Activated T-helper 1 cell treated with anti-CD3 and anti-CD28 coated beads, Interleukin-12 subunit alpha, Interleukin-12 subunit beta, Interleukin-2, Interleukin-4 antibody, amounts not matched to agents 30 ng/mL and 10 ng/mL and 1 ng/mL, durations not matched to agents 14 hours and 24 hours and 36 hours (primary cell): ENCODE data around the gene UFC1. TPM values are rescaled to one million over a fixed set of nuclear protein-coding genes. Genes with fewer than 3 reads are reported as not detected.
"Not testable (repeated sequence)": the region's sequence is repeated elsewhere in the genome, so short reads cannot be mapped to it uniquely, and the experiment has no call there.

Experiments
- DNase-seq: peaks from one replicate; pipeline ENCODE4 v3.0.0; 2021; ENCODE audit warnings: low spot score
- H3K27ac Mint-ChIP-seq: one replicate; pipeline ENCODE4 v1.8.0; 2021; ENCODE audit warnings: mild to moderate bottlenecking, mixed read lengths
- H3K27me3 Mint-ChIP-seq: one replicate; pipeline ENCODE4 v1.8.0; 2022; ENCODE audit warnings: mild to moderate bottlenecking, moderate library complexity, mixed read lengths; ENCODE audit not compliant: insufficient read depth
- H3K36me3 Mint-ChIP-seq: one replicate; pipeline ENCODE4 v1.8.0; 2021; ENCODE audit warnings: low read depth, mixed read lengths
- H3K4me1 Mint-ChIP-seq: one replicate; pipeline ENCODE4 v1.8.0; 2021; ENCODE audit warnings: low read depth, mixed read lengths
- H3K4me3 Mint-ChIP-seq: one replicate; pipeline ENCODE4 v1.8.0; 2021; ENCODE audit warnings: mild to moderate bottlenecking, moderate library complexity, mixed read lengths
- H3K9me3 Mint-ChIP-seq: one replicate; pipeline ENCODE4 v1.8.0; 2021; ENCODE audit warnings: mixed read lengths
- intact Hi-C: fragments of 100-400 bp; cut with micrococcal nuclease; formaldehyde crosslinking; loops from one replicate; pipeline ENCODE4 v1.15.1; 2024
- total RNA-seq: library from RNA; stranded (reverse); gene quantifications from 2 replicates; pipeline ENCODE4 v1.2.3, GENCODE V29; 2022

UFC1 gene
- 86.3 and 94.5 TPM in 2 replicates for total RNA-seq

DNA sequence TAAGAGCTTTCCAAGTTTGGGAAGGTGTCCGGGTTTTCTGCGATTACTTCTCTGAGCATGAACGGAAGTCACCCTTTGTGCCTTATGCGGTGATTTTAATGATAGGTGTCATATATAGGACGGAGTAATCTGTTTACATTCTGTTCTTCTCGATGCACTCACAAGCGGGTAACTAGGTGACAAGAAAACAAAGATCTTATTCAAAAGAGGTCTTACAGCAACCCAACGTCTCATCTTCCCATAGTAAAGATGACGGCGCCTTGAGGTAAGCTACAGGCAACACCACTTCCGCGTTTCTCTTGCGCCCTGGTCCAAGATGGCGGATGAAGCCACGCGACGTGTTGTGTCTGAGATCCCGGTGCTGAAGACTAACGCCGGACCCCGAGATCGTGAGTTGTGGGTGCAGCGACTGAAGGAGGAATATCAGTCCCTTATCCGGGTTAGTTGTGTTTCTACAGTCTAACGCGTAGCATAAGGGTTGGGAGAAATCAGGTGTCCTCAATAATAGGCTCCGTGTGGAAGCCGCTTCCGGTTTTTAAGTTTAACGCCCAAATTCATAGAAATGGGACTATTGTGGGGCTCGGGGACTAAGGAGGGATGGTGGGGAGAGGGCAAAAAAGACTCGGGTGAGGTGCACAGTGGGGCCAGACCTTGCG lies at the start of gene UFC1:
Gene UFC1, plus strand, starts transcription at position 297 of the 656 bp plus-strand sequence. Its CDS starts 20 bp downstream, at position 317.
- intact Hi-C loops = loop anchor here (1.0 to 2.0 kb wide), 6 partner anchors 12 to 86 kb away; partner anchors contain the start of genes DEDD, NDUFS2 and PPOX
- Mint-ChIP-seq H3K36me3 (peaks cover 25% of the 10 kb centered on the region), H3K4me3 (peak within 1 kb of the TSS; percentile 99), H3K4me1 (peaks cover 32% of the 10 kb centered on the region), H3K9me3 (no peaks in the 10 kb centered on the region), H3K27me3 (no peaks in the 10 kb centered on the region), H3K27ac (peak within 1 kb of the TSS; percentile 100)
- DNase-seq = peak; percentile 80

DNA sequence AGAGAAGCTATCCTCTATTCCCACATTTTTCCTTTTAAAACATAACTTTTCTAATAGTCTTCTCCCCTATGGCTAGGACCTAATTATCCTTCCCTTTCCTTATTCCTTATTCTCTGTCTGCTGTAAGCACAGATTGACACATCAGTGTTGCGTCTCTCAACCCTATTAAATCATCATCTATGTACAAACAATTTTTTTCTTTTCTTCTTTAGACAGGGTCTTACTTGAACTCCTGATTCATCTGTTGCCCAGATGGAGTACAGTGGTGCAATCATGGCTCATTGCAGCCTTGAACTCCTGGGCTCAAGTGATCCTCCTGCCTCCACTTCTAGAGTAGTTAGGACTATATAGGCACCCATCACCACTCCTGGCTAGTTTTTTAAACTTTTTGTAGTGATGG lies 47.3 kb upstream of the UFC1 start:
- H3K4me1 Mint-ChIP-seq = peaks cover 12% of the 10 kb centered on the region
- DNase-seq = no peak
- H3K4me3 Mint-ChIP-seq = no peak overlapping the region
- peaks cover 26% of the 10 kb centered on the region for H3K36me3 Mint-ChIP-seq
- intact Hi-C loops = no loop called here
- H3K27me3 Mint-ChIP-seq = no peaks in the 10 kb centered on the region
- no peaks in the 10 kb centered on the region for H3K9me3 Mint-ChIP-seq
- H3K27ac Mint-ChIP-seq = no peak overlapping the region

DNA sequence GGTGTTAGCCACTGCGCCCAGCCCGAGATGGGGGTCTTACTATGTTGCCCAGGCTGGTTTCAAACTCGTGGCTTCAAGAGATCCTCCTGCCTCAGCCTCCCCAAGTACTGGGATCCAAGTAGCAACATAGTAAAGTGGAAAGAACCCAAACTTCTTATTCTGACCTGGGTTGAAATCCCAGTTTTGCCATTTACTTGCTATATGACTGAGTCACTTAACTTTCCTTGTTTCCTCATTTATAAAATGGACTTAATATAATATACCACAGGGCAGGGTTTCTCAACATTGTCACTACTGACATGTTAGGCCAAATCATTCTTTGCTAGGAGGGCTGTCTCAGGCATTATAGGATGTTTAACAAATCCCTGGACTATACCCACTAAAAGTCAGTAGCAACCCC lies 42.7 kb upstream of the UFC1 start:
- no peak for DNase-seq
- Mint-ChIP-seq H3K27me3 (no peaks in the 10 kb centered on the region), H3K36me3 (peaks cover 32% of the 10 kb centered on the region), H3K9me3 (no peaks in the 10 kb centered on the region), H3K27ac (no peak overlapping the region), H3K4me3 (no peak overlapping the region), H3K4me1 (peaks cover 56% of the 10 kb centered on the region)
- intact Hi-C loops = no loop called here

DNA sequence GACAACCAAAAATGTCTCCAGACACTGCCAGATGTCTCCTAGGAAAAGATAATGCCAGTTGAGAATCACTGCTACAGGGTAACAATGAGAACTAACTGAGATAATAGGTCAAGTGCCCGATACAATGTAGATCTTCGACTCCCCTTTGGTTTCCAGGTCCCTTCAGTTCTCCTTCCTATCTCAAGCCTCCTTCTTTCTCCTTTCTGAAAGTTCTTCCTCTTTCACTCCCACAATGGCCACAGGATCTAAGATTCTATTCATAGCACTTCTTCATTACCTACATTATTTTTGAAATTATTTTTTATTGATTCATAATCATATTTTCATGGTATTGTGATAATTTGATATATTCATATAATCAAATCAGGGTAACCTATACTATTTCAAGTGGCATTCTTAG lies 42.3 kb upstream of the UFC1 start:
- H3K9me3 Mint-ChIP-seq = no peaks in the 10 kb centered on the region
- no peaks in the 10 kb centered on the region for H3K27me3 Mint-ChIP-seq
- peaks cover 32% of the 10 kb centered on the region for H3K36me3 Mint-ChIP-seq
- no peak for DNase-seq
- H3K4me3 Mint-ChIP-seq = no peak overlapping the region
- no peak overlapping the region for H3K27ac Mint-ChIP-seq
- H3K4me1 Mint-ChIP-seq = peaks cover 60% of the 10 kb centered on the region
- intact Hi-C loops = no loop called here

DNA sequence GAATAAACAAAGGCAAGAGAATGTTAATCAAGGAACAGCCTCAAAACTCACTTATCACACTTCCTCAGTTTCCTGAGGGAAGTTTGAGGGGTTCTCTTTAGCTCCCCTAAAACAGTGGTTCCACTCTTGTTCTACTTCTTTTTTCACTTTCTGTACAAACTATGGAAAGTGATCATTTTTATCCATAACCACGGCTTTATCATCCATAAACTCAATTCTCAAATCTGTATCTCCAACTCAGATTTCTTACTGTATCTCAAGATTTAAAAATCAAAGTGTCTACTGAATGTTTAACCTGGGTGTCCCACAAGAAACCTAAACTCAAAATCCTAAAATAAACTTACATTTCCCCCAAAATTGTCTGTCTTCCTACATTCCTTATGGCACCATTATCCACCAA lies 39.9 kb upstream of the UFC1 start:
- Mint-ChIP-seq H3K4me1 (peaks cover 69% of the 10 kb centered on the region), H3K36me3 (peaks cover 34% of the 10 kb centered on the region), H3K9me3 (no peaks in the 10 kb centered on the region), H3K27ac (no peak overlapping the region), H3K27me3 (no peaks in the 10 kb centered on the region), H3K4me3 (no peak overlapping the region)
- intact Hi-C loops = no loop called here
- no peak for DNase-seq

DNA sequence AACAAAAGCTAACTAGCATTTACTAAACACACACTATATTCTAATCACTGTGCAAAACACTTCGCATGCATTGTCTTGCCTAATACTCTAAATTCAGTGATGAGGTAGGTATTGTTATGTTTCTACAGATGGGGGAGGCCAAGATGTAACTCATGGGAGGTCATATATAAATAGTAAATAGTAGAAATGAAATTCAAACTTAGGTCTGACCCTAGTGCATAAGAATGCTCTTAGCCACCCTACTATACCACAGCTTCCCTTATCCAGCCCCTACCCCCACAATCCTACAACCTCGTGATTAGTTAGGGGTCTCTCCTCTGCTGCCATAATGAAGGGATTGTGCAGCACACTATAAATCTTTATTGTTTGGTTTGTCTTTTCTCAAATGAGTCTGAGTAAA lies 39.2 kb upstream of the UFC1 start:
- Mint-ChIP-seq H3K9me3 (no peaks in the 10 kb centered on the region), H3K27ac (peak overlapping the region; percentile 32), H3K4me3 (no peak overlapping the region), H3K27me3 (no peaks in the 10 kb centered on the region), H3K36me3 (peaks cover 32% of the 10 kb centered on the region), H3K4me1 (peaks cover 69% of the 10 kb centered on the region)
- DNase-seq = no peak
- intact Hi-C loops = no loop called here

DNA sequence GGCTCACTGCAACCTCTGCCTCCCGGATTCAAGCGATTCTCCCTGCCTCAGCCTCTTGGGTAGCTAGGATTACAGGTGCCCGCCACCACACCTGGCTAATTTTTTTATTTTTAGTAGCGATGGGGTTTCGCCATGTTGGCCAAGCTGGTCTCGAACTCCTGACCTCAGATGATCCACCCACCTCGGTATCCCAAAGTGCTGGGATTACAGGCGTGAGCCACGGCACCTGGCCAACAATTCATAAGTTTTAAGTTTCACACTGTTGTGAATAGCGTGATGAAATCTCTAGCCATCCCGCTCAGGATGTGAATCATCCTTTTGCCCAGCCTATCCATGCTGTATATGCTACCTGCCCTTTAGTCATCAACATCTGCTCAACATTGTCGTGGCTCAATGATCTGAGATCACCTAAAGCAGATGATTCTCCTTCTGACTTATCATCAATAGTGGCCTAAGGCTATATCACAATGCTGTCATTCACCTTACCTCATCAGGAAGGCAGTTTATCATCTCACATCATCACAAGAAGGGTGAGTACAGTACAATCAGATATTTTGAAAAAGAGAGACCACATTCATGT lies 38.6 kb upstream of the UFC1 start:
- Mint-ChIP-seq H3K9me3 (no peaks in the 10 kb centered on the region), H3K27ac (peak overlapping the region; percentile 83), H3K27me3 (no peaks in the 10 kb centered on the region), H3K4me1 (peaks cover 76% of the 10 kb centered on the region), H3K4me3 (peak overlapping the region; percentile 97), H3K36me3 (peaks cover 37% of the 10 kb centered on the region)
- intact Hi-C loops = loop anchor here (5.0 kb wide), 2 partner anchors 118 to 282 kb away; no protein-coding TSS in a partner anchor
- DNase-seq = no peak

DNA sequence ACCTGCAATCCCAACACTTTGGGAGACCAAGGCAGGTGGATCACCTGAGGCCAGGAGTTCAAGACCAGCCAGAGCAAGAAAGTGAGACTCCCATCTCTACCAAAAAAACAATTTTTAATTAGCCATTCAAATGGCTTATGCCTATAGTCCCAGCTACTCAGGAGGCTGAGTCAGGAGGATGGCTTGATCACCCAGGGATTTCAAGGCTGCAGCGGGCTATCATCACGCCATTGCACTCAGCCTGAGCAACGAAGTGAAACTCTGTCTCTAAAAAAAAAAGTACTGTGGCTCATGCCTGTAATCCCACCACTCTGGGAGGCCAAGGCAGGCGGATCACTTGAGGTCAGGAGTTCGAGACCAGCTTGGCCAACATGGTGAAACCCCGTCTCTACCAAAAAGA lies 37.8 kb upstream of the UFC1 start:
- peaks cover 81% of the 10 kb centered on the region for H3K4me1 Mint-ChIP-seq
- intact Hi-C loops = loop anchor here (5.0 kb wide), 2 partner anchors 119 to 281 kb away; no protein-coding TSS in a partner anchor
- peak overlapping the region; percentile 83 for H3K27ac Mint-ChIP-seq
- H3K36me3 Mint-ChIP-seq = peaks cover 41% of the 10 kb centered on the region
- DNase-seq, H3K27me3 Mint-ChIP-seq, H3K9me3 Mint-ChIP-seq: not testable (repeated sequence)
- H3K4me3 Mint-ChIP-seq = peak overlapping the region; percentile 97

DNA sequence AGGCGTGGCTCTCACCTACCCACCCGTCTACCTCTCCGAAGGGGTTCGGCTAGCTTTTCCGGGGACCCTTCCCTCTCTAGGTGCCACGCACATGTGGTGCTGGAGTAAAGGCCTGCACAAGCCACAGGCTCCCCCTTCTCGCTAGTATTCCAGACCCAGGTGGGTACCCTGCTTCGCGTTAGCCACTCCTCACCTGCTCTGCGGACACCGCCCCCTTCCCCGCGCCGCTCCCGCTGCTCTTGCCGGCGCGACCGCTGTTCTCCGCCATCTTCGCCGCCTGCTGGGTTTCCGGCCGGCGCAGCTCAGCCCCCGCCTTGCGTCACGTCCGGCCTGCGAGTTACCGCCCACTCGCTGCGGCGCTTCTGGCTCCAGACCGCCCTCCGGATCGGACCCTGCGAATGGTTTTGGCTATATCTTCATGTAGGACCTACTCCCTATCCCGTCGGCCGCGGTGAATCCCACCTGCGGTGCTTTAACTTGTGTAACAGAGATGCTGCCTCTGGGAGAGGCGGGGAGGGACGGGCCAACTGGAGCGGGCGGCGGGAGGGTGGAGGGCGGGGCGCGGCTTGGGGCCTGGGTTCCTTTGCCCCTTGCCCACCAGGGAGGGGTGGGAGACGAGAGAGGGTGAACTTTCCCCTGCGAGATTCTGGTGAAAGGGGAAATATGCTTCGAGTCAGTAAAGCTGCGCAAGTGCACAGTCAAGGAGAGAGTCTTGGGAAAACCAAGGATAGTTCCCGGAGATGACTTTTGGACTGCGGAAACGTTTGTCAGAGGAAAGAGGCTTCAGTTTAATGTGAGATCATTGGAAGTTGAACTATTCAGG lies 35.8 kb upstream of the UFC1 start, which contains the start of the genes NIT1 and PFDN2:
Gene NIT1, plus strand, starts transcription at position 347 of the 823 bp plus-strand sequence. Its CDS starts 72 bp downstream, at position 419.
Gene PFDN2, minus strand, starts transcription at position 279 of the 823 bp plus-strand sequence. Its CDS starts 11 bp downstream, at position 268.
- H3K36me3 Mint-ChIP-seq = peaks cover 56% of the 10 kb centered on the region
- peak within 1 kb of the TSS; percentile 97 for H3K4me3 Mint-ChIP-seq
- H3K27ac Mint-ChIP-seq = peak within 1 kb of the TSS; percentile 96

DNA sequence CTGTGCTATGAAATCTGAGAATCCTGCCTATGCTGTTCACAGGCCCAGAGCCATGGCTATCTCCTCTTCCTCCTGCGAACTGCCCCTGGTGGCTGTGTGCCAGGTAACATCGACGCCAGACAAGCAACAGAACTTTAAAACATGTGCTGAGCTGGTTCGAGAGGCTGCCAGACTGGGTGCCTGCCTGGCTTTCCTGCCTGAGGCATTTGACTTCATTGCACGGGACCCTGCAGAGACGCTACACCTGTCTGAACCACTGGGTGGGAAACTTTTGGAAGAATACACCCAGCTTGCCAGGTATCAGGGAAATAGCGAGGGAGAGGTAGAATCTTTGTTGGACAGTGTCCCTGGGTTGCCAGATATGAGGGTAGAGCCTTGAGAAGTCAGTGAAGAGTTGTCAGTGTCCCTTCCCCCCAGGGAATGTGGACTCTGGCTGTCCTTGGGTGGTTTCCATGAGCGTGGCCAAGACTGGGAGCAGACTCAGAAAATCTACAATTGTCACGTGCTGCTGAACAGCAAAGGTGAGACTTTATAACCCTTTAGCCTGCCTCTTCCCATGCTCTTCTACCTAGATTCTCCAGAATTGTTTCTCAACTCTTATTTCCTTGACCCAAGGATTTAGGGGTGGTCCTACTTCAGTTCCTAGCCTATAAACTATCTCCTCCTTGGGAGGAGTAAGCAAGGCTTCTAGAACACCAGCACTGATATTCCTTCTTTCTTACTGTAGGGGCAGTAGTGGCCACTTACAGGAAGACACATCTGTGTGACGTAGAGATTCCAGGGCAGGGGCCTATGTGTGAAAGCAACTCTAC lies 34.5 kb upstream of the UFC1 start:
- peak overlapping the region; percentile 97 for H3K4me3 Mint-ChIP-seq
- peaks cover 62% of the 10 kb centered on the region for H3K4me1 Mint-ChIP-seq
- intact Hi-C loops = loop anchor here (1.0 to 5.0 kb wide), 8 partner anchors 13 to 278 kb away; partner anchors contain the start of genes DEDD, KLHDC9, NDUFS2 and TSTD1
- peak overlapping the region; percentile 96 for H3K27ac Mint-ChIP-seq
- peaks cover 51% of the 10 kb centered on the region for H3K36me3 Mint-ChIP-seq
- no peaks in the 10 kb centered on the region for H3K27me3 Mint-ChIP-seq
- DNase-seq = peak; percentile 47
- H3K9me3 Mint-ChIP-seq = no peaks in the 10 kb centered on the region

More for the DNA sequence above, 35.8 kb upstream of the UFC1 start, which contains the start of the genes NIT1 and PFDN2:
- H3K27me3 Mint-ChIP-seq = no peaks in the 10 kb centered on the region
- H3K4me1 Mint-ChIP-seq = peaks cover 75% of the 10 kb centered on the region
- intact Hi-C loops = loop anchor here (1.0 to 5.0 kb wide), 6 partner anchors 48 to 279 kb away; partner anchors contain the start of genes NDUFS2 and TSTD1
- no peaks in the 10 kb centered on the region for H3K9me3 Mint-ChIP-seq
- peak; percentile 84 for DNase-seq

DNA sequence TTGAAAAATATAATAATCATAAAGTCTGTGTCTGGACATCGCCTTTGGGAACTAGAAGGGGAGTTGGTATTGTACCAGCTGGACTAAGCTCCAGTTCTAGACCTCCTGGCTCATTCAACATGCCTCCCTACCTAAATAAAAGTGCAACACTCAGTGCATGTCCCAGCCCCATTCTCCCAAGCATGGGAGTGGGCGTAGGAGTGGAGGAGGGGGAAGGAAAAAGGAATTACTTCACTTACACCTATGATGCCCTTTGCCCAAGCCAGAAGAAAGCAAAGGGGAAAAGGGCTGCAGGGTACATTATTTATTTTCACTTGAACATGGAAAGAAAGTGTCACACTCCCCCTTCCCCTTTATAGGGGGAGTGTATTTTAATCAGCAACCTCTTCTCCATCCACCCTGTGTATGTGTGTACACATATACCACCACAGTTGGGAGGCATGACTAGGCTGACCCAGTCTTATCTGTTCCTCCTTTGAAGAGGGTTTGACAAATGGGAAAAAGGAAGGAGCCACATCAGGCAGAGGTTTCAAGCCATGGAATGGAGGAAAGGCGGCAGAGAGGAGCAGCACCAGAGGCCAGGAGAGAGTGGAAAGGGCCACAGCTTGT lies 32.6 kb upstream of the UFC1 start:
- intact Hi-C loops = no loop called here
- peaks cover 46% of the 10 kb centered on the region for H3K4me1 Mint-ChIP-seq
- DNase-seq = no peak
- H3K4me3 Mint-ChIP-seq = no peak overlapping the region
- peaks cover 50% of the 10 kb centered on the region for H3K36me3 Mint-ChIP-seq
- H3K9me3 Mint-ChIP-seq = no peaks in the 10 kb centered on the region
- peak overlapping the region; percentile 63 for H3K27ac Mint-ChIP-seq
- H3K27me3 Mint-ChIP-seq = no peaks in the 10 kb centered on the region
